Karpas-422 (cell line): ENCODE measurements around the gene AMELY. TPM values are rescaled to one million over a fixed set of nuclear protein-coding genes. Genes with fewer than 3 reads are reported as not detected.

Experiments
- DNase-seq: peaks from one replicate; pipeline ENCODE4 v3.0.0-alpha.2; 2015
- H2AFZ ChIP-seq: fragments of 200-600 bp; sonication (generic); 2 replicates; pipeline ENCODE4 v1.6.1; 2014; ENCODE audit warnings: antibody characterized with exemption, low read length, mixed read lengths
- H3K27ac ChIP-seq: fragments of 200-600 bp; sonication (generic); 2 replicates; pipeline ENCODE4 v1.5.1; 2014; ENCODE audit warnings: mild to moderate bottlenecking, low read length, moderate library complexity
- H3K27me3 ChIP-seq: fragments of 200-600 bp; sonication (generic); 2 replicates; pipeline ENCODE4 v1.6.1; 2014; ENCODE audit warnings: low read length, mixed read lengths
- H3K36me3 ChIP-seq: fragments of 200-600 bp; sonication (generic); 2 replicates; pipeline ENCODE4 v1.6.1; 2014; ENCODE audit warnings: low read length, mixed read lengths; ENCODE audit not compliant: insufficient read depth
- H3K4me1 ChIP-seq: fragments of 200-600 bp; sonication (generic); 2 replicates; pipeline ENCODE4 v1.6.1; 2014; ENCODE audit warnings: mild to moderate bottlenecking, low read length, mixed read lengths
- H3K4me2 ChIP-seq: fragments of 200-600 bp; sonication (generic); 2 replicates; pipeline ENCODE4 v1.6.1; 2014; ENCODE audit warnings: low read length, low read depth, mild to moderate bottlenecking; ENCODE audit not compliant: poor library complexity, severe bottlenecking
- H3K4me3 ChIP-seq: fragments of 200-600 bp; sonication (generic); 2 replicates; pipeline ENCODE4 v1.5.1; 2014; ENCODE audit warnings: mild to moderate bottlenecking, antibody characterized with exemption, low read length, mixed read lengths
- H3K79me2 ChIP-seq: fragments of 200-600 bp; sonication (generic); 2 replicates; pipeline ENCODE4 v1.6.1; 2014; ENCODE audit warnings: mild to moderate bottlenecking, low read length, mixed read lengths
- H3K9ac ChIP-seq: fragments of 200-600 bp; sonication (generic); 2 replicates; pipeline ENCODE4 v1.6.0; 2014; ENCODE audit warnings: low read length
- H3K9me2 ChIP-seq: fragments of 200-600 bp; sonication (generic), shearing (Covaris generic); replicated peaks from 2 replicates; pipeline ENCODE4 v1.6.0; 2014; ENCODE audit warnings: mild to moderate bottlenecking, low read length, moderate library complexity; ENCODE audit not compliant: insufficient read depth
- H3K9me3 ChIP-seq: fragments of 300-700, 200-600 bp; sonication (generic); 2 replicates; pipeline ENCODE4 v1.6.1; 2014; ENCODE audit warnings: low read length, mixed read lengths
- H4K20me1 ChIP-seq: fragments of 200-600 bp; sonication (generic); 2 replicates; pipeline ENCODE4 v1.6.1; 2014; ENCODE audit warnings: mild to moderate bottlenecking, antibody characterized with exemption, low read length, low read depth; ENCODE audit not compliant: insufficient read depth
- total RNA-seq: library from RNA; depleted of rRNA; stranded (reverse); fragments of >200 nt; shearing (Covaris generic); gene quantifications from 2 replicates; pipeline ENCODE4 v1.2.3, GENCODE V29; 2014; ENCODE audit warnings: low replicate concordance; rRNA removed

The AMELY gene
- not detected in 2 replicates for total RNA-seq

- H3K27me3 ChIP-seq: no peaks in the 10 kb centered on the region
- no peak within 1 kb of the TSS for H3K4me3 ChIP-seq
- no peaks in the 10 kb centered on the region for H3K4me1 ChIP-seq
- no peaks in the 10 kb centered on the region for H4K20me1 ChIP-seq
- H3K9ac ChIP-seq: no peak within 1 kb of the TSS
- no peak for DNase-seq
- no peaks in the 10 kb centered on the region for H3K9me2 ChIP-seq
- no peak within 1 kb of the TSS for H2AFZ ChIP-seq
- no peaks in the 10 kb centered on the region for H3K36me3 ChIP-seq
- no peak within 1 kb of the TSS for H3K27ac ChIP-seq
- no peaks in the 10 kb centered on the region for H3K9me3 ChIP-seq
- H3K79me2 ChIP-seq: no peaks in the 10 kb centered on the region
- H3K4me2 ChIP-seq: no peak within 1 kb of the TSS
These were observed at the start of gene AMELY for GRCh38 chrY:6911253-6911881. AMELY (minus strand) TSS chrY:6911752; CDS start chrY:6872608, 39,144 bp downstream.

- no peaks in the 10 kb centered on the region for H3K36me3 ChIP-seq
- H3K9ac ChIP-seq: no peak overlapping the region
- H3K4me3 ChIP-seq: no peak overlapping the region
- DNase-seq: no peak
- no peak overlapping the region for H3K27ac ChIP-seq
- no peaks in the 10 kb centered on the region for H3K79me2 ChIP-seq
- H3K4me2 ChIP-seq: no peak overlapping the region
- no peaks in the 10 kb centered on the region for H3K9me2 ChIP-seq
- H4K20me1 ChIP-seq: no peaks in the 10 kb centered on the region
- H3K27me3 ChIP-seq: no peaks in the 10 kb centered on the region
- no peak overlapping the region for H2AFZ ChIP-seq
- no peaks in the 10 kb centered on the region for H3K9me3 ChIP-seq
- H3K4me1 ChIP-seq: no peaks in the 10 kb centered on the region
These were observed 38.4 kb upstream of the AMELY start for GRCh38 chrY:6949947-6950346.

GRCh38 chrY:6948378-6948777 is 36.8 kb upstream of the AMELY start:
- no peaks in the 10 kb centered on the region for H3K4me1 ChIP-seq
- no peak overlapping the region for H3K4me3 ChIP-seq
- H3K9me2 ChIP-seq: no peaks in the 10 kb centered on the region
- no peak overlapping the region for H3K9ac ChIP-seq
- H3K27ac ChIP-seq: no peak overlapping the region
- H3K9me3 ChIP-seq: no peaks in the 10 kb centered on the region
- no peaks in the 10 kb centered on the region for H4K20me1 ChIP-seq
- no peak overlapping the region for H2AFZ ChIP-seq
- H3K27me3 ChIP-seq: no peaks in the 10 kb centered on the region
- no peak overlapping the region for H3K4me2 ChIP-seq
- no peaks in the 10 kb centered on the region for H3K36me3 ChIP-seq
- no peak for DNase-seq
- no peaks in the 10 kb centered on the region for H3K79me2 ChIP-seq

GRCh38 chrY:6947695-6948094 is 36.1 kb upstream of the AMELY start:
- Histone ChIP-seq H3K9ac (no peak overlapping the region), H4K20me1 (no peaks in the 10 kb centered on the region)

GRCh38 chrY:6935497-6935896 is 23.9 kb upstream of the AMELY start:
- H3K27ac ChIP-seq: no peak overlapping the region
- no peaks in the 10 kb centered on the region for H3K79me2 ChIP-seq
- H3K9me2 ChIP-seq: no peaks in the 10 kb centered on the region
- H3K27me3 ChIP-seq: no peaks in the 10 kb centered on the region
- H3K9ac ChIP-seq: no peak overlapping the region
- no peaks in the 10 kb centered on the region for H3K9me3 ChIP-seq
- H3K4me1 ChIP-seq: no peaks in the 10 kb centered on the region
- no peaks in the 10 kb centered on the region for H4K20me1 ChIP-seq
- no peak overlapping the region for H3K4me3 ChIP-seq
- no peak overlapping the region for H2AFZ ChIP-seq
- no peaks in the 10 kb centered on the region for H3K36me3 ChIP-seq
- no peak for DNase-seq
- H3K4me2 ChIP-seq: no peak overlapping the region

More at GRCh38 chrY:6947695-6948094, 36.1 kb upstream of the AMELY start:
- H3K79me2 ChIP-seq: no peaks in the 10 kb centered on the region
- no peak overlapping the region for H3K4me3 ChIP-seq
- no peak overlapping the region for H2AFZ ChIP-seq
- DNase-seq: no peak
- no peaks in the 10 kb centered on the region for H3K27me3 ChIP-seq
- no peak overlapping the region for H3K27ac ChIP-seq
- H3K4me1 ChIP-seq: no peaks in the 10 kb centered on the region
- no peaks in the 10 kb centered on the region for H3K36me3 ChIP-seq
- H3K4me2 ChIP-seq: no peak overlapping the region
- no peaks in the 10 kb centered on the region for H3K9me2 ChIP-seq
- H3K9me3 ChIP-seq: no peaks in the 10 kb centered on the region

GRCh38 chrY:6931779-6932396 is 20.3 kb upstream of the AMELY start:
- Histone ChIP-seq H3K4me1 (no peaks in the 10 kb centered on the region), H3K9ac (no peak overlapping the region), H2AFZ (no peak overlapping the region), H3K36me3 (no peaks in the 10 kb centered on the region), H3K27me3 (no peaks in the 10 kb centered on the region), H3K9me3 (no peaks in the 10 kb centered on the region), H4K20me1 (no peaks in the 10 kb centered on the region), H3K79me2 (no peaks in the 10 kb centered on the region), H3K4me3 (no peak overlapping the region), H3K4me2 (no peak overlapping the region), H3K27ac (no peak overlapping the region), H3K9me2 (no peaks in the 10 kb centered on the region)
- DNase-seq: no peak

GRCh38 chrY:6929237-6929636 is 17.7 kb upstream of the AMELY start:
- Histone ChIP-seq H3K9me3 (no peaks in the 10 kb centered on the region), H3K27me3 (no peaks in the 10 kb centered on the region), H3K36me3 (no peaks in the 10 kb centered on the region), H3K27ac (no peak overlapping the region), H3K4me1 (no peaks in the 10 kb centered on the region), H3K4me2 (no peak overlapping the region), H3K79me2 (no peaks in the 10 kb centered on the region), H3K9me2 (no peaks in the 10 kb centered on the region), H4K20me1 (no peaks in the 10 kb centered on the region), H3K9ac (no peak overlapping the region), H3K4me3 (no peak overlapping the region), H2AFZ (no peak overlapping the region)
- no peak for DNase-seq

- H3K9me2 ChIP-seq: no peaks in the 10 kb centered on the region
- H3K4me2 ChIP-seq: no peak overlapping the region
- no peaks in the 10 kb centered on the region for H3K9me3 ChIP-seq
- no peak overlapping the region for H2AFZ ChIP-seq
- H3K36me3 ChIP-seq: no peaks in the 10 kb centered on the region
- no peaks in the 10 kb centered on the region for H3K4me1 ChIP-seq
- no peak overlapping the region for H3K27ac ChIP-seq
- no peaks in the 10 kb centered on the region for H4K20me1 ChIP-seq
- no peak overlapping the region for H3K4me3 ChIP-seq
- no peak overlapping the region for H3K9ac ChIP-seq
- DNase-seq: no peak
- no peaks in the 10 kb centered on the region for H3K27me3 ChIP-seq
- no peaks in the 10 kb centered on the region for H3K79me2 ChIP-seq
These were observed 16.7 kb upstream of the AMELY start for GRCh38 chrY:6928265-6928664.
